Measurements from ENCODE around the gene RACK1. TPM values are rescaled to one million over a fixed set of nuclear protein-coding genes. Genes with fewer than 3 reads are reported as not detected.

Gene RACK1
- total and polyA plus RNA-seq, 2 of the 8 experiments (the other 6 are each of a cell fraction or from before 2014, with no cell fraction given) = 2,589 to 7,971 TPM

- Histone ChIP-seq H2BK15ac (ENCODE audit: low read length) (no peak overlapping the region), H3K4me1 (replicated peaks in 1 of 4; ENCODE audit: control insufficient read depth in 3 of 4, insufficient read depth in 4 of 4, low read length in 3 of 4) (peaks cover 4 to 9% (median 7%) of the 10 kb centered on the region in 4 experiments; a peak in 6 of 7 replicates), H3K9me3 (ENCODE audit: insufficient read depth in 2 of 2, low read depth in 1 of 2, low read length in 1 of 2) (no peaks in the 10 kb centered on the region), H4K5ac (ENCODE audit: insufficient read length, low read depth, low read length) (no peak overlapping the region), H2BK5ac (ENCODE audit: low read depth, low read length) (no peak overlapping the region), H4K8ac (ENCODE audit: extremely low read depth, insufficient read depth, low read length) (no peak overlapping the region), H3K27me3 (replicated peaks in 1 of 4; ENCODE audit: control insufficient read depth in 3 of 4, extremely low read depth in 1 of 4, insufficient read depth in 3 of 4, low read length in 3 of 4) (peaks cover 0 to 1% (median 0%) of the 10 kb centered on the region in 4 experiments; a peak in 1 of 7 replicates), H2BK120ac (replicated peaks; ENCODE audit: low read depth, low read length) (no peak overlapping the region), H3K36me3 (ENCODE audit: control insufficient read depth in 2 of 4, insufficient read depth in 4 of 4, low read length in 3 of 4) (peaks cover 6 to 56% (median 18%) of the 10 kb centered on the region in 4 experiments; a peak in 7 of 8 replicates), H3K79me1 (ENCODE audit: low read depth, low read length) (peaks cover 10% of the 10 kb centered on the region), H3K4me2 (ENCODE audit: insufficient read depth in 1 of 2, low read depth in 2 of 2, low read length in 2 of 2) (no peak overlapping the region), H3K18ac (ENCODE audit: extremely low read depth, low read length) (no peak overlapping the region), H3K4me3 (ENCODE audit: extremely low read depth in 1 of 4, insufficient read depth in 2 of 4, low read depth in 3 of 4, low read length in 4 of 4) (no peak overlapping the region), H2AFZ (ENCODE audit: low read length) (no peak overlapping the region), H3K4ac (replicated peaks; ENCODE audit: insufficient read length, low read depth, low read length) (no peak overlapping the region), H4K91ac (replicated peaks; ENCODE audit: insufficient read length, low read length) (no peak overlapping the region), H2BK12ac (ENCODE audit: low read depth, low read length) (no peak overlapping the region), H3K79me2 (ENCODE audit: control insufficient read depth in 1 of 2, insufficient read depth in 2 of 2, low read length in 2 of 2) (peaks cover 12 to 82% of the 10 kb centered on the region in 2 experiments; a peak in 3 of 4 replicates), H3K9ac (replicated peaks in 1 of 4; ENCODE audit: extremely low read depth in 1 of 4, low read depth in 3 of 4, low read length in 3 of 4) (no peak overlapping the region), H3K14ac (ENCODE audit: insufficient read length) (no peak overlapping the region), H4K20me1 (replicated peaks in 1 of 2; ENCODE audit: control insufficient read depth in 1 of 2, insufficient read depth in 2 of 2, low read length in 2 of 2) (peaks cover 15 to 33% of the 10 kb centered on the region in 2 experiments), H3K56ac (replicated peaks; ENCODE audit: insufficient read length, low read depth, low read length) (no peak overlapping the region), H3K23me2 (ENCODE audit: low read depth, low read length) (peaks cover 4% of the 10 kb centered on the region), H3K23ac (ENCODE audit: insufficient read length) (no peak overlapping the region), H2BK20ac (ENCODE audit: low read length) (no peak overlapping the region), H3K27ac (ENCODE audit: low read depth, low read length) (no peak overlapping the region), H2AK5ac (ENCODE audit: low read depth, low read length) (no peak overlapping the region)
- FAIRE-seq (no peak), DNase-seq (ENCODE audit: low read depth in 1 of 2, low spot score in 2 of 2) (no peak)
- WGBS, 2 experiments (ENCODE audit: extremely low coverage in 1 of 2, insufficient coverage in 1 of 2, insufficient read length in 1 of 2, insufficient replicate concordance in 2 of 2, low coverage in 1 of 2, low lambda C conversion rate in 2 of 2, missing lambda C conversion rate in 1 of 2) = 100% methylated on average over 1 of the region's 1 CpG; no CpG with 5 or more reads in 1 of the 2 experiments
- ChIA-PET CTCF (ENCODE audit: partially characterized antibody) (interaction anchor here (0.6 kb wide), 1 partner anchor 16 kb away, joined by 3 read pairs; no protein-coding TSS in a partner anchor), POLR2A (ENCODE audit: partially characterized antibody) (interaction anchor here (1.4 to 34.2 kb wide), 4 partner anchors 10 to 26 kb away, joined by 3 to 1334 read pairs (median 8); partner anchors contain the start of genes RACK1 and TRIM41)
- TF ChIP-seq CTBP2 (IDR thresholded peaks at IDR 0.05; ENCODE audit: borderline replicate concordance, insufficient read depth, insufficient read length, low read length) (no peak), CBX8 (IDR thresholded peaks at IDR 0.05; ENCODE audit: borderline replicate concordance, low read depth, low read length) (no peak), KDM4A (IDR thresholded peaks at IDR 0.05; ENCODE audit: low read depth, low read length, severe bottlenecking) (no peak), CEBPB (IDR thresholded peaks at IDR 0.05; ENCODE audit: low read depth, low read length) (no peak), FOSL1 (IDR thresholded peaks at IDR 0.05; ENCODE audit: insufficient read depth, low read depth, low read length) (no peak), BRCA1 (IDR thresholded peaks at IDR 0.05; ENCODE audit: low read depth, low read length) (no peak), NANOG (IDR thresholded peaks at IDR 0.05; ENCODE audit: insufficient read depth, low read depth, low read length, poor library complexity, severe bottlenecking) (no peak), JUND (IDR thresholded peaks at IDR 0.05; ENCODE audit: low read length) (no peak), RNF2 (IDR thresholded peaks at IDR 0.05; ENCODE audit: borderline replicate concordance, low read depth, low read length, missing control alignments, poor library complexity, severe bottlenecking) (no peak), TEAD4 (IDR thresholded peaks at IDR 0.05; ENCODE audit: low read depth, low read length) (no peak), GTF2F1 (IDR thresholded peaks at IDR 0.05; ENCODE audit: borderline replicate concordance, low read depth, low read length) (no peak)
- TF ChIP-seq, protein P1, sequence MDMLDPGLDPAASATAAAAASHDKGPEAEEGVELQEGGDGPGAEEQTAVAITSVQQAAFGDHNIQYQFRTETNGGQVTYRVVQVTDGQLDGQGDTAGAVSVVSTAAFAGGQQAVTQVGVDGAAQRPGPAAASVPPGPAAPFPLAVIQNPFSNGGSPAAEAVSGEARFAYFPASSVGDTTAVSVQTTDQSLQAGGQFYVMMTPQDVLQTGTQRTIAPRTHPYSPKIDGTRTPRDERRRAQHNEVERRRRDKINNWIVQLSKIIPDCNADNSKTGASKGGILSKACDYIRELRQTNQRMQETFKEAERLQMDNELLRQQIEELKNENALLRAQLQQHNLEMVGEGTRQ (IDR thresholded peaks at IDR 0.05; ENCODE audit: low read length) = no peak
These were observed 11.6 kb upstream of the RACK1 start for GRCh38 chr5:181255276-181255675.
